PC-9 (cell line): ENCODE data around the gene GAL3ST2. TPM values are rescaled to one million over a fixed set of nuclear protein-coding genes. Genes with fewer than 3 reads are reported as not detected.
"Not testable (repeated sequence)": the region's sequence is repeated elsewhere in the genome, so short reads cannot be mapped to it uniquely, and the experiment has no call there.

Experiments used
- BruUV-seq: library from RNA; stranded (reverse); fragments of 400-500 nt; replicated peaks from 2 replicates; lab custom pipeline; 2021; lab: Mats Ljungman, UMichigan
- CTCF ChIA-PET: fragments of 300-600 bp; sonication (Branson Sonifier 250); formaldehyde crosslinking; loops from one replicate; lab custom pipeline; 2022; ENCODE audit warnings: antibody characterized with exemption; lab: Charles Lee
- POLR2A ChIA-PET: fragments of 300-600 bp; sonication (Branson Sonifier 250); formaldehyde crosslinking; loops from one replicate; lab custom pipeline; 2022; ENCODE audit warnings: antibody characterized with exemption; ENCODE audit not compliant: unreplicated experiment; lab: Charles Lee
- DNase-seq, 2 experiments: peaks; one replicate each; pipeline versions ENCODE4 v3.0.0 to v3.0.0-alpha.2; 2015 to 2022; ENCODE audit warnings: mixed read lengths in 1 of 2
- H2AFZ ChIP-seq: fragments of 200-600 bp; sonication (generic); 2 replicates; pipeline ENCODE4 v1.8.1; 2017; ENCODE audit warnings: antibody characterized with exemption
- H3F3A ChIP-seq: fragments of 200-600 bp; sonication (generic); 2 replicates; pipeline ENCODE4 v1.8.1; 2017; ENCODE audit warnings: antibody characterized with exemption, mild to moderate bottlenecking, low read depth; ENCODE audit not compliant: insufficient read depth
- H3K27ac ChIP-seq: fragments of 200-600 bp; sonication (generic); 2 replicates; pipeline ENCODE4 v1.6.1; 2016; ENCODE audit warnings: mixed run types
- H3K27me3 ChIP-seq: fragments of 200-600 bp; sonication (generic); 2 replicates; pipeline ENCODE4 v1.6.1; 2016; ENCODE audit warnings: low read depth, mixed run types; ENCODE audit not compliant: insufficient read depth
- H3K36me3 ChIP-seq: fragments of 200-600 bp; sonication (generic); 2 replicates; pipeline ENCODE4 v1.6.1; 2016; ENCODE audit warnings: low read depth, mixed run types
- H3K4me1 ChIP-seq: fragments of 200-600 bp; sonication (generic); replicated peaks from 2 replicates; pipeline ENCODE4 v1.6.1; 2016; ENCODE audit warnings: mixed run types; ENCODE audit not compliant: insufficient read depth
- H3K4me2 ChIP-seq: fragments of 200-600 bp; sonication (generic); 2 replicates; pipeline ENCODE4 v1.6.1; 2017; ENCODE audit warnings: mixed run types
- H3K4me3 ChIP-seq: fragments of 200-600 bp; sonication (generic); 2 replicates; pipeline ENCODE4 v1.6.1; 2016; ENCODE audit warnings: mixed run types
- H3K79me2 ChIP-seq: fragments of 200-600 bp; sonication (generic); 2 replicates; pipeline ENCODE4 v1.6.1; 2017; ENCODE audit warnings: low read depth, mixed run types
- H3K9me2 ChIP-seq: fragments of 200-600 bp; sonication (generic); 2 replicates; pipeline ENCODE4 v1.8.1; 2017; ENCODE audit warnings: mild to moderate bottlenecking; ENCODE audit not compliant: insufficient read depth
- H3K9me3 ChIP-seq: fragments of 200-600 bp; sonication (generic); 2 replicates; pipeline ENCODE4 v1.8.1; 2016; ENCODE audit warnings: low read depth; ENCODE audit not compliant: insufficient read depth
- H4K20me1 ChIP-seq: fragments of 200-600 bp; sonication (generic); 2 replicates; pipeline ENCODE4 v1.8.1; 2017; ENCODE audit not compliant: insufficient read depth
- CTCF ChIP-seq: fragments of 200-600 bp; sonication (generic); conservative IDR thresholded peaks from 2 replicates; pipeline ENCODE4 v1.6.1; 2017; ENCODE audit warnings: mixed run types, antibody characterized with exemption, mild to moderate bottlenecking, moderate library complexity
- EZH2 ChIP-seq: fragments of 200-600 bp; sonication (generic); IDR thresholded peaks from 2 replicates; pipeline ENCODE4 v1.8.0; 2017; ENCODE audit warnings: antibody characterized with exemption, low read depth
- intact Hi-C: fragments of 100-400 bp; cut with micrococcal nuclease; formaldehyde crosslinking; loops from one replicate; pipeline ENCODE4 v1.10.0; 2022; ENCODE audit not compliant: unreplicated experiment
- total RNA-seq: library from RNA; stranded (reverse); gene quantifications from 2 replicates; pipeline ENCODE4 v1.2.3, GENCODE V29; 2021

GAL3ST2 gene
- total RNA-seq, 1 experiment from 2014 or later = 3.9 TPM

DNA sequence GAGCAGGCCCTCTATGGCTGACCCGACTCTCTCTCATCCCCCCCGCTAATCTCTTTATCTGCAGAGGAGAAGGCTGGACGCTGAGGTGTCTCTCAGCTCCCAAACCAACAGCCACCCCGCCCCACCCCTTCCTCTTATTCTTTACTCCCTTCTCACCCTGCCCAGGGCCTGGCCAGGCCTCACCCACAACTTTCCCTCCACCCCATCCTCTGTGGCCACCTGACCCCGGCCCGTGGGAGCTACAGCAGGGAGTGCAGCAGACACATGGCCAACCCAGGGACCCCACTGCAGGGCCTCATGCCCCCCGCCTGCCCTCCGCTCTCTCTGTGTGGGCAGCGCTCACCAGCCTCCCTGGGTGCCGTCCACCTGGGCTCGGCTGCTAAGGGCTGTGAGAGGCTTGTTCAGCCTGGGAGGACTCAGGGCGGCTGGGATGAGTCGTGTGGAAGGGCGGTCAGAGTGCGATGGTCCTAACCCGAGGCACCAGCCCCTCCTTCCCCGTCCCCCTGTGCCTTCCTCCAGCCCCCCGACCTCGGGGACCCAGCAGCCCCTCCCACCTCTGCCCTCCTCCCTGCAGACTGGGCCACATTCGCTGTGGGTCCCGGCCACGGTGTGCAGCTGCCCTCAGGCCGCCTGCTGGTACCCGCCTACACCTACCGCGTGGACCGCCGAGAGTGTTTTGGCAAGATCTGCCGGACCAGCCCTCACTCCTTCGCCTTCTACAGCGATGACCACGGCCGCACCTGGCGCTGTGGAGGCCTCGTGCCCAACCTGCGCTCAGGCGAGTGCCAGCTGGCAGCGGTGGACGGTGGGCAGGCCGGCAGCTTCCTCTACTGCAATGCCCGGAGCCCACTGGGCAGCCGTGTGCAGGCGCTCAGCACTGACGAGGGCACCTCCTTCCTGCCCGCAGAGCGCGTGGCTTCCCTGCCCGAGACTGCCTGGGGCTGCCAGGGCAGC lies 39.1 kb downstream of the GAL3ST2 start:
- H3K4me3 ChIP-seq = no peak overlapping the region
- intact Hi-C loops = no loop called here
- H2AFZ ChIP-seq = no peak overlapping the region
- no peak for TF ChIP-seq CTCF
- no peak for TF ChIP-seq EZH2
- DNase-seq = no peak
- H3K27ac ChIP-seq = no peak overlapping the region
- CTCF ChIA-PET = no interaction called here
- no TSS peak for BruUV-seq
- H3K9me2 ChIP-seq = no peaks in the 10 kb centered on the region
- H3K27me3 ChIP-seq = peaks cover 91% of the 10 kb centered on the region
- no peaks in the 10 kb centered on the region for H3F3A ChIP-seq
- no peaks in the 10 kb centered on the region for H3K79me2 ChIP-seq
- H3K36me3 ChIP-seq = no peaks in the 10 kb centered on the region
- H3K4me2 ChIP-seq = no peak overlapping the region
- no peaks in the 10 kb centered on the region for H3K4me1 ChIP-seq
- POLR2A ChIA-PET = no interaction called here
- H3K9me3 ChIP-seq = no peaks in the 10 kb centered on the region
- no peaks in the 10 kb centered on the region for H4K20me1 ChIP-seq

GRCh38 chr2:241816431-241817121 lies 40.0 kb downstream of the GAL3ST2 start:
- Histone ChIP-seq H3K9me2 (no peaks in the 10 kb centered on the region), H3F3A (no peaks in the 10 kb centered on the region), H3K27ac (no peak overlapping the region), H3K4me3 (no peak overlapping the region), H3K36me3 (no peaks in the 10 kb centered on the region), H3K27me3 (peaks cover 91% of the 10 kb centered on the region), H3K79me2 (no peaks in the 10 kb centered on the region), H4K20me1 (no peaks in the 10 kb centered on the region), H3K9me3 (no peaks in the 10 kb centered on the region), H3K4me2 (no peak overlapping the region), H2AFZ (no peak overlapping the region), H3K4me1 (no peaks in the 10 kb centered on the region)
- no peak for DNase-seq
- ChIA-PET POLR2A (no interaction called here), CTCF (interaction anchor here (0.8 kb wide), 1 partner anchor 38 kb away, joined by 3 read pairs; no protein-coding TSS in a partner anchor)
- no TSS peak for BruUV-seq
- no peak for TF ChIP-seq CTCF
- no peak for TF ChIP-seq EZH2
- intact Hi-C loops = no loop called here

DNA sequence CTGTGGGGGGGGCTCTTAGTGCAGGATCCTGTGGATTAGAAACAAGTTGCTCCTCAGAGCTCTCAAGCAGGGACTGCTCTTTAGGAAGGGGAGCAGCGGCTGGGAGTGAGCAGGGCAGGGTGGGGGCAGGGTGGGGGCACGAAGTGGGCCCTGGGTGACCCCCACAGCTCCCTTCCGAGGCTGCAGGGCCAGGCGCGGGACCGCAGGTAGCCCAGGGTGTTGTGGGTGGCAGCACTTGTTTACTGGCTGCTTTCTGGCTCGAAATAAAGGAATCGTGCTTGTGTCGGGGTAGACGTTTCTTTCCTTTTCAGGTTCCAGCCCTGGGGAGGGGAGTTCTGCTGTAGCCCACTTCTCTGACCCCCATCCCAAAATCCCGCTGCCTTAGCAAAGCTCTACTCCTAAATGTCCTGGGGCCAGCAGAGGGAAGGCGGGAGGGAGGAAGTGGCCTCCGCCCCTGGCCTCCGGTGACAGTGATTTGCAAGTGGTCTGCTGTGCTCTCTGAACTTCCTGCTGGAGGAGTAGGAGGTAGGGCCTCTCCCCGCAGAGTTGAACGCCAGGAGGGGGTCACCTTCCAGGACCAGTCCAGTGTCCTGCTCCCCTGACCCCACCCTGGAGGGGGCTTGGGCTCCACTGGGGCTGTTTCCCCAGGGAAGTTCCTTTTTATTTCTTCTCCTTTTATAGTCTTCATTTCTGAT lies 40.7 kb downstream of the GAL3ST2 start:
- H3K9me2 ChIP-seq = no peaks in the 10 kb centered on the region
- no peaks in the 10 kb centered on the region for H3K36me3 ChIP-seq
- H3K4me3 ChIP-seq = no peak overlapping the region
- no peak overlapping the region for H2AFZ ChIP-seq
- ChIA-PET CTCF (interaction anchor here (0.8 kb wide), 1 partner anchor 39 kb away, joined by 3 read pairs; no protein-coding TSS in a partner anchor), POLR2A (no interaction called here)
- TF ChIP-seq CTCF (no peak), EZH2 (no peak)
- H3K4me1 ChIP-seq = no peaks in the 10 kb centered on the region
- DNase-seq = no peak
- H3K79me2 ChIP-seq = no peaks in the 10 kb centered on the region
- H3K4me2 ChIP-seq = peak overlapping the region; percentile 18; the same call in 1 of the 2 replicates
- H3K9me3 ChIP-seq = no peaks in the 10 kb centered on the region
- no peak overlapping the region for H3K27ac ChIP-seq
- BruUV-seq = no TSS peak
- peaks cover under 1% of the 10 kb centered on the region; the same call in 1 of the 2 replicates for H3F3A ChIP-seq
- intact Hi-C loops = no loop called here
- H4K20me1 ChIP-seq = no peaks in the 10 kb centered on the region
- H3K27me3 ChIP-seq = peaks cover 89% of the 10 kb centered on the region

DNA sequence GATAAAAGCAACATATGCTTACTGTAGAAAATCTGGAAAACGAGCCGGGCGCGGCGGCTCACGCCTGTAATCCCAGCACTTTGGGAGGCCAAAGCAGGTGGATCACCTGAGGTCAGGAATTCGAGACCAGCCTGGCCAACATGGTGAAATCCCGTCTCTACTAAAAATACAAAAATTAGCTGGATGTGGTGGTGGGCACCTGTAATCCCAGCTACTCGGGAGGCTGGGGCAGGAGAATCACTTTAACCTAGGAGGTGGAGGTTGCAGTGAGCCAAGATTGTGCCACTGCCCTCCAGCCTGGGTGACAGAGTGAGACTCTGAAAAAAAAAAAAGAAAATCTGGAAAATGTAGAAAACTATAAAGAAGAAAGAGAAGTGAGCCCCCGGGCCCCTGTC lies 41.2 kb downstream of the GAL3ST2 start:
- H3K79me2 ChIP-seq, H3K9me2 ChIP-seq, H3K9me3 ChIP-seq, CTCF ChIA-PET, DNase-seq, intact Hi-C loops, H2AFZ ChIP-seq, H4K20me1 ChIP-seq, BruUV-seq, H3K4me3 ChIP-seq, H3F3A ChIP-seq, H3K4me1 ChIP-seq, H3K4me2 ChIP-seq, H3K36me3 ChIP-seq, H3K27ac ChIP-seq, POLR2A ChIA-PET: not testable (repeated sequence)
- H3K27me3 ChIP-seq = peaks cover 84% of the 10 kb centered on the region
